Measurements from ENCODE around the gene PAFAH1B1. TPM values are rescaled to one million over a fixed set of nuclear protein-coding genes. Genes with fewer than 3 reads are reported as not detected.

PAFAH1B1 gene
- total and polyA plus RNA-seq, 2 donors (not counting 1 experiment from before 2014, with no cell fraction given) = 41.4 to 170 TPM

DNA sequence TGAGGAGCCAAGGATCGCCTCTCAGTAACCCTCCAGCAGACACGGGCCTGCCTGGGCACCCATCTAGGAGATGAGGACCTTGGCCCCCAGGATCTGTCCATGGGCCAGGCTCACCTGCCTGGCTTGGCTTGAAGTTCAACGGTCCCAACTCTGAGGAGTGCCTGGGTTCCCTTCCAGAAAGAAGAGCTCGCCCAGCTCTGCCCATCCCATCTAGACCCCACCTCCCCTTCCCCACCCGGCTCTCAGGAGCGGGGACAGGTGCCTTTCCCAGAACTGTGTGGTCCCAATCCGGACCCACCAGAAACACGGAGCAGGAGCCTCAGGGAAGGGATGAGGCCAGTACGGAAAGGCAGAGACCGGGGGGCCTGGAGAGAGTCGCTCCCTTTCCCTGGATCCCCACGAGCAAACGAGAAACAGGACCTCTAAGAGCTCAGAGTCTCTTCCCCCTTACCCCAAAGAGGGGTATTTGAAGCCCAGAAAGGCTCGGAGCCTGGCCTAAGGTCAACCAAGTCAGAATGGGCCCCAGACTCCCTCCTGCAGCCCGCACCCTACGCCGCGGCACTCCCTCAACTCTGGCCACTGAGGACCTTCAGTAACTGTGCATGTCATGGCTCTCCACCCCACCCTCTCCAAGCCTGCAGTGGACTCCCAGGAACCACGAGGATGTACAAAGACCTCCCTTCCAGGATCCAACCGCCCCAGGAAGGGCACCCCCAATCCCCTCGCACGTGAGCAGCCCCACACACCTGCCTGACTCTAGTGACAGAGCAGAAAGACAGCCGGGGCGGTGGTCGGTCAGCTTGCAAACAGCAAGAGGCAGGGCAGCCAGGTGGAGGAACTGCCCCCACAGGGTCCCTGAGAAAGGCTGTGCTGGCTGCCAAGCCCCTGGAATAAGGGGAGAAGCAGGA is 112.7 kb downstream of the PAFAH1B1 start:
- peaks cover 64% of the 10 kb centered on the region for H3K79me2 ChIP-seq (ENCODE audit: control insufficient read depth, insufficient read depth, low read length)
- H4K20me1 ChIP-seq (ENCODE audit: control insufficient read depth, insufficient read depth, low read length, poor library complexity, severe bottlenecking) = peaks cover 75% of the 10 kb centered on the region
- DNase-seq (no peak), ATAC-seq (ENCODE audit: low read depth) (no peak)
- Mint-ChIP-seq H3K4me3 (no peak overlapping the region), H3K27me3 (no peaks in the 10 kb centered on the region), H3K4me1 (peaks cover 41% of the 10 kb centered on the region), H3K9me3 (ENCODE audit: insufficient read depth) (no peaks in the 10 kb centered on the region), H3K27ac (no peak overlapping the region)
- ChIA-PET POLR2A (no interaction called here), CTCF (interaction anchor here (1.2 kb wide), 1 partner anchor 31 kb away, joined by 3 read pairs; no protein-coding TSS in a partner anchor)
- 96% methylated on average over 23 of the region's 25 CpGs for WGBS (ENCODE audit: insufficient coverage)
- no peak for TF ChIP-seq EZH2 (IDR thresholded peaks at IDR 0.05; ENCODE audit: borderline replicate concordance, insufficient read depth, low read depth, low read length, poor library complexity, severe bottlenecking)
- TF ChIP-seq, protein P1, sequence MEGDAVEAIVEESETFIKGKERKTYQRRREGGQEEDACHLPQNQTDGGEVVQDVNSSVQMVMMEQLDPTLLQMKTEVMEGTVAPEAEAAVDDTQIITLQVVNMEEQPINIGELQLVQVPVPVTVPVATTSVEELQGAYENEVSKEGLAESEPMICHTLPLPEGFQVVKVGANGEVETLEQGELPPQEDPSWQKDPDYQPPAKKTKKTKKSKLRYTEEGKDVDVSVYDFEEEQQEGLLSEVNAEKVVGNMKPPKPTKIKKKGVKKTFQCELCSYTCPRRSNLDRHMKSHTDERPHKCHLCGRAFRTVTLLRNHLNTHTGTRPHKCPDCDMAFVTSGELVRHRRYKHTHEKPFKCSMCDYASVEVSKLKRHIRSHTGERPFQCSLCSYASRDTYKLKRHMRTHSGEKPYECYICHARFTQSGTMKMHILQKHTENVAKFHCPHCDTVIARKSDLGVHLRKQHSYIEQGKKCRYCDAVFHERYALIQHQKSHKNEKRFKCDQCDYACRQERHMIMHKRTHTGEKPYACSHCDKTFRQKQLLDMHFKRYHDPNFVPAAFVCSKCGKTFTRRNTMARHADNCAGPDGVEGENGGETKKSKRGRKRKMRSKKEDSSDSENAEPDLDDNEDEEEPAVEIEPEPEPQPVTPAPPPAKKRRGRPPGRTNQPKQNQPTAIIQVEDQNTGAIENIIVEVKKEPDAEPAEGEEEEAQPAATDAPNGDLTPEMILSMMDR (IDR thresholded peaks at IDR 0.05) = no peak
- H3K9me3 ChIP-seq (ENCODE audit: control extremely low read depth in 1 of 3, control insufficient read depth in 2 of 3, insufficient read depth in 1 of 3, low read length in 2 of 3) = no peaks in the 10 kb centered on the region
- no peak overlapping the region for H2AFZ ChIP-seq (ENCODE audit: insufficient read depth, low read depth, low read length, poor library complexity, severe bottlenecking)
- H3K9ac ChIP-seq (ENCODE audit: low read length) = no peak overlapping the region
- H3K27me3 ChIP-seq (replicated peaks in 1 of 4; ENCODE audit: control extremely low read depth in 1 of 4, control insufficient read depth in 3 of 4, insufficient read depth in 4 of 4, low read length in 3 of 4) = no peaks in the 10 kb centered on the region
- no peak overlapping the region for H3K4me3 ChIP-seq (ENCODE audit: control extremely low read depth in 1 of 5, extremely low read depth in 1 of 5, insufficient read depth in 1 of 5, low read depth in 2 of 5, low read length in 4 of 5)
- no peak overlapping the region for H3K27ac ChIP-seq (ENCODE audit: low read length in 2 of 2)
- intact Hi-C loops (cut with micrococcal nuclease) = no loop called here
- H3K36me3 ChIP-seq (replicated peaks in 1 of 2; ENCODE audit: control extremely low read depth in 1 of 2, control insufficient read depth in 1 of 2, extremely low read depth in 1 of 2, insufficient read depth in 2 of 2, low read length in 1 of 2) = peaks cover 0 to 20% of the 10 kb centered on the region in 2 experiments
- H3K4me2 ChIP-seq (replicated peaks; ENCODE audit: low read depth, low read length, poor library complexity, severe bottlenecking) = no peak overlapping the region
- H3K4me1 ChIP-seq (ENCODE audit: control insufficient read depth in 2 of 2, insufficient read depth in 2 of 2, low read length in 2 of 2) = peaks cover 26 to 39% of the 10 kb centered on the region in 2 donors

DNA sequence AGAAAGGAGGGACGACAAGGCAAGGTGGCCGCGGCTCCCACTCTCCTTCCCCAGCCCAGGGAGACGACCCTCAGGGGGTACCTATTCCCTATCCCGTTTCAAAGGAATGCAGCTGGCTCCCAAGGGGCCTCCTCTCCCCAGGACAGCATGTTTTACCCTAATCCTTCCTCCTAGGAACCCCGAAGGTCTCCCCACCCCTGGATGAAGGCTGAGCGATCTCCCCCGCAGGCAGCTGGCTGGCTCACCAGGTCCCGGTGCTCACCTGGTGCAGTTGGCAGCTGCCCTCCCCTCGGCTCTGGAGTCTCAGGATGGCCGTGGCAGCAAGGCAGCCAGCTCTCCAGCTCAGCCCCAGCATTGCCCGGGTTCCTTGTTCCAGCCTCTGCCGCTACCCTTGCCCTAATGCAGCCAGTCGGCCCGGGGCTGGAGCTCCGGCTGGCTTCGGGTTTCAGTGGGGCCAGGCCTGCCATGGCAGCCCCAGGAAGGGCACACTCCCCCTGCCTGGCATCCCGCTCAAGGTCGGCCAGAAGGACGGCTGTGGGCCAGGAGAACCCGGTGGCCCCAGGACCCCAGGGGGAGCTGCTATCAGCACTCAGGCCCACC is 113.6 kb downstream of the PAFAH1B1 start:
- peaks cover 68% of the 10 kb centered on the region for H3K79me2 ChIP-seq (ENCODE audit: control insufficient read depth, insufficient read depth, low read length)
- no peak for TF ChIP-seq EZH2 (IDR thresholded peaks at IDR 0.05; ENCODE audit: borderline replicate concordance, insufficient read depth, low read depth, low read length, poor library complexity, severe bottlenecking)
- TF ChIP-seq, protein P1 (IDR thresholded peaks at IDR 0.05) = no peak
- POLR2A ChIA-PET = no interaction called here
- CTCF ChIA-PET = no interaction called here
- no peak overlapping the region for H2AFZ ChIP-seq (ENCODE audit: insufficient read depth, low read depth, low read length, poor library complexity, severe bottlenecking)
- no peaks in the 10 kb centered on the region for H3K9me3 Mint-ChIP-seq (ENCODE audit: insufficient read depth)
- H3K27me3 Mint-ChIP-seq = no peaks in the 10 kb centered on the region
- H3K27ac ChIP-seq (ENCODE audit: low read length in 2 of 2) = no peak overlapping the region
- H4K20me1 ChIP-seq (ENCODE audit: control insufficient read depth, insufficient read depth, low read length, poor library complexity, severe bottlenecking) = peaks cover 75% of the 10 kb centered on the region
- no peaks in the 10 kb centered on the region for H3K9me3 ChIP-seq (ENCODE audit: control extremely low read depth in 1 of 3, control insufficient read depth in 2 of 3, insufficient read depth in 1 of 3, low read length in 2 of 3)
- H3K4me1 ChIP-seq (ENCODE audit: control insufficient read depth in 2 of 2, insufficient read depth in 2 of 2, low read length in 2 of 2) = peaks cover 26 to 42% of the 10 kb centered on the region in 2 donors
- H3K4me2 ChIP-seq (replicated peaks; ENCODE audit: low read depth, low read length, poor library complexity, severe bottlenecking) = no peak overlapping the region
- H3K27me3 ChIP-seq (replicated peaks in 1 of 4; ENCODE audit: control extremely low read depth in 1 of 4, control insufficient read depth in 3 of 4, insufficient read depth in 4 of 4, low read length in 3 of 4) = no peaks in the 10 kb centered on the region
- DNase-seq (no peak), ATAC-seq (ENCODE audit: low read depth) (no peak)
- H3K9ac ChIP-seq (ENCODE audit: low read length) = no peak overlapping the region
- no peak overlapping the region for H3K4me3 ChIP-seq (ENCODE audit: control extremely low read depth in 1 of 5, extremely low read depth in 1 of 5, insufficient read depth in 1 of 5, low read depth in 2 of 5, low read length in 4 of 5)
- H3K4me1 Mint-ChIP-seq = peaks cover 44% of the 10 kb centered on the region
- H3K36me3 ChIP-seq (replicated peaks in 1 of 2; ENCODE audit: control extremely low read depth in 1 of 2, control insufficient read depth in 1 of 2, extremely low read depth in 1 of 2, insufficient read depth in 2 of 2, low read length in 1 of 2) = peaks cover 0 to 14% of the 10 kb centered on the region in 2 experiments
- intact Hi-C loops (cut with micrococcal nuclease) = no loop called here
- 94% methylated on average over 19 of the region's 21 CpGs for WGBS (ENCODE audit: insufficient coverage)
- no peak overlapping the region for H3K4me3 Mint-ChIP-seq
- H3K27ac Mint-ChIP-seq = no peak overlapping the region

Measured in B cell (primary cell).